OCI-LY3 (cell line): ENCODE data around the gene HIPK2.

ENCODE experiments used
- EZH2phosphoT487 ChIP-seq: fragments of 200-600 bp; shearing (Covaris generic); IDR thresholded peaks from 2 replicates; pipeline ENCODE4 v1.6.1; 2018; ENCODE audit warnings: antibody characterized with exemption, mixed run types, low read depth
- TF ChIP-seq, protein P1 (sequence below): fragments of 200-600, 300-600 bp; sonication (generic); IDR thresholded peaks from 2 replicates; pipeline ENCODE4 v1.5.1; 2014; ENCODE audit warnings: antibody characterized with exemption, low read length, low read depth

- TF ChIP-seq, protein P1, sequence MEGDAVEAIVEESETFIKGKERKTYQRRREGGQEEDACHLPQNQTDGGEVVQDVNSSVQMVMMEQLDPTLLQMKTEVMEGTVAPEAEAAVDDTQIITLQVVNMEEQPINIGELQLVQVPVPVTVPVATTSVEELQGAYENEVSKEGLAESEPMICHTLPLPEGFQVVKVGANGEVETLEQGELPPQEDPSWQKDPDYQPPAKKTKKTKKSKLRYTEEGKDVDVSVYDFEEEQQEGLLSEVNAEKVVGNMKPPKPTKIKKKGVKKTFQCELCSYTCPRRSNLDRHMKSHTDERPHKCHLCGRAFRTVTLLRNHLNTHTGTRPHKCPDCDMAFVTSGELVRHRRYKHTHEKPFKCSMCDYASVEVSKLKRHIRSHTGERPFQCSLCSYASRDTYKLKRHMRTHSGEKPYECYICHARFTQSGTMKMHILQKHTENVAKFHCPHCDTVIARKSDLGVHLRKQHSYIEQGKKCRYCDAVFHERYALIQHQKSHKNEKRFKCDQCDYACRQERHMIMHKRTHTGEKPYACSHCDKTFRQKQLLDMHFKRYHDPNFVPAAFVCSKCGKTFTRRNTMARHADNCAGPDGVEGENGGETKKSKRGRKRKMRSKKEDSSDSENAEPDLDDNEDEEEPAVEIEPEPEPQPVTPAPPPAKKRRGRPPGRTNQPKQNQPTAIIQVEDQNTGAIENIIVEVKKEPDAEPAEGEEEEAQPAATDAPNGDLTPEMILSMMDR: no peak
- no peak for TF ChIP-seq EZH2phosphoT487
These were observed 206.6 kb downstream of the HIPK2 start for GRCh38 chr7:139571190-139571589.
